Bronchial epithelial cell (primary cell): Measurements from ENCODE around the gene ANTXR1. TPM values are rescaled to one million over a fixed set of nuclear protein-coding genes. Genes with fewer than 3 reads are reported as not detected.

Experiments used
- DNase-seq: peaks from one replicate; pipeline ENCODE4 v3.0.0-alpha.2; 2010; ENCODE audit warnings: low read depth
- FAIRE-seq: peaks from 2 replicates; lab custom pipeline; 2011; peaks lifted over from hg19 to GRCh38; lab: Jason Lieb, UNC
- H3K27me3 ChIP-seq: 2 replicates; pipeline ENCODE4 v1.5.1; 2011; ENCODE audit warnings: low read length; ENCODE audit not compliant: control insufficient read depth, insufficient read depth
- H3K36me3 ChIP-seq: 2 replicates; pipeline ENCODE4 v1.5.1; 2011; ENCODE audit warnings: low read length; ENCODE audit not compliant: control insufficient read depth, insufficient read depth
- H3K4me3 ChIP-seq: 2 replicates; pipeline ENCODE4 v1.5.1; 2011; ENCODE audit warnings: mild to moderate bottlenecking, low read depth, low read length, control low read depth
- total RNA-seq: library from RNA; depleted of rRNA; stranded (reverse); fragments of >200 nt; gene quantifications from 2 replicates; pipeline ENCODE4 v1.2.1, GENCODE V29; 2014
- TF ChIP-seq, protein P1 (sequence below): IDR thresholded peaks from 2 replicates; pipeline ENCODE4 v1.5.1; 2011; ENCODE audit warnings: mild to moderate bottlenecking, moderate library complexity, low read length, control low read depth, inconsistent platforms; ENCODE audit not compliant: insufficient read depth, severe bottlenecking

ANTXR1 gene
- total RNA-seq, 1 donor from 2014 or later: 3.7 TPM

DNA sequence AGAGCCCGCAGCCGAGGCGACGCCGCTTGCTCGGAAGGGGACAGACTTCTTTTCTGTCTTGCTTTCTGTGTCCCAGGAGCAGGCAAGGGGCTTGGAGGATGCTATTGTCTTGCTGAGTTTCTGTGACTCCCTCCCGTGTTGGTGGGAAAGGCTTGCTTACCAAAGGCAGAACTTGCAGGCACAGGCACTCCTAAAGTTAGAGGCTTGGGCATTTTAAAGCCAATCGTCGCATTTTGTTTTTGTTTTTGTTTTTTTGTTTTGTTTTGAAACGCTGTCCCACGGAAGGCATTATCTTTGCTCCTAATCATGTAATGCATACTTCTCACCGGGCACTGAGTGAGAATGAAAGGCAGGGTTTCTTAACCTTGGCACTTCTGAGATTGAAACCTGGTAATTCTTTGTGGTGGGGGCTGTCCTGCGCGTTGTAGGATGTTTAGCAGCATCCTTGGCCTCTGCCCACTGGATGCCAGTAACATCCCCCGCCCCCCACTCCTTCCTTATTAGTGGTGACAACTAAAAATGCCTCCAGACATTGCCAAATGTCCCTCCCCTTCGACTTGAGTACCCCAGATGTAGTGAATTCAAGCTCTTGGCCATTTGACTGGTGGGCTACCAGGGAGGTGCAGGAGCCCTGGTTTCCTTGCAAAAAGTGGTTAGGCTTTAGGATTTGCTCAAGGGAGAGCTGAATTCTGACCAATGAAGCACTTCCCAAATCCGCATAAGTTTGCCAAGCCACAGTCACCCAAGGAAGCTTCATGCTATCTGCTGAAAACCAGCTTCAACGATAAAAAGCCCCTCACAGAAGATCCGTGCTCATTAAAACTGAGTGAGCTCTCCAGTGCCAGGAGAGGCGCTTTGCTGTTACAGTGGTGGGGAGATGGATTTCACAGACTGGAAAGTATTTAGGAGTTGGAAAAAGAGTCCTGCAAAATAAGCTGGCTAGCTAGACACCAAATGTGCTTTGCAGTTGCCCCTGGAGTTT is 1.2 kb downstream of the ANTXR1 start:
- DNase-seq: no peak
- Histone ChIP-seq H3K4me3 (peak overlapping the region; percentile 83), H3K27me3 (no peaks in the 10 kb centered on the region), H3K36me3 (no peaks in the 10 kb centered on the region)
- FAIRE-seq: no peak
- TF ChIP-seq, protein P1, sequence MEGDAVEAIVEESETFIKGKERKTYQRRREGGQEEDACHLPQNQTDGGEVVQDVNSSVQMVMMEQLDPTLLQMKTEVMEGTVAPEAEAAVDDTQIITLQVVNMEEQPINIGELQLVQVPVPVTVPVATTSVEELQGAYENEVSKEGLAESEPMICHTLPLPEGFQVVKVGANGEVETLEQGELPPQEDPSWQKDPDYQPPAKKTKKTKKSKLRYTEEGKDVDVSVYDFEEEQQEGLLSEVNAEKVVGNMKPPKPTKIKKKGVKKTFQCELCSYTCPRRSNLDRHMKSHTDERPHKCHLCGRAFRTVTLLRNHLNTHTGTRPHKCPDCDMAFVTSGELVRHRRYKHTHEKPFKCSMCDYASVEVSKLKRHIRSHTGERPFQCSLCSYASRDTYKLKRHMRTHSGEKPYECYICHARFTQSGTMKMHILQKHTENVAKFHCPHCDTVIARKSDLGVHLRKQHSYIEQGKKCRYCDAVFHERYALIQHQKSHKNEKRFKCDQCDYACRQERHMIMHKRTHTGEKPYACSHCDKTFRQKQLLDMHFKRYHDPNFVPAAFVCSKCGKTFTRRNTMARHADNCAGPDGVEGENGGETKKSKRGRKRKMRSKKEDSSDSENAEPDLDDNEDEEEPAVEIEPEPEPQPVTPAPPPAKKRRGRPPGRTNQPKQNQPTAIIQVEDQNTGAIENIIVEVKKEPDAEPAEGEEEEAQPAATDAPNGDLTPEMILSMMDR: no peak

DNA sequence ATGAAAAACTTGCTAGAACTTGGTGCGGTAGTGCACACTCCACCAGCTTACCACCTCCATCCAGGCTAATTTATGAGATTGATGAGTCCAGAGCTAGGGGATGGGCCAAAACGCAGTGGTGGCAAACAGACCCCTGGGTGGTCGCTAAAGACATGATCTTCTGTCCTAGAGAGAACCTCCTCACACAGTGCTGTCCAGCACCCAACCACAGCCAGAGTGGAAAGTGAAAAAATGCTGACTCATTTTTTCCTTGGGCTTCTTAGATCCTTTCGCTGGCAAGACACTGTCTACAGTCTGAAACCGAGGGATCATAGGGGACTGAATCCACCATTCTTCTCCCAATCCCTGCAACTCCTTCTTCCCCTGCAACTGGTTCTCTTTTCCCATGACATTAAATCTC is 4.1 kb downstream of the ANTXR1 start:
- Histone ChIP-seq H3K36me3 (no peaks in the 10 kb centered on the region), H3K4me3 (no peak overlapping the region), H3K27me3 (no peaks in the 10 kb centered on the region)
- TF ChIP-seq, protein P1: no peak
- no peak for FAIRE-seq
- DNase-seq: no peak

DNA sequence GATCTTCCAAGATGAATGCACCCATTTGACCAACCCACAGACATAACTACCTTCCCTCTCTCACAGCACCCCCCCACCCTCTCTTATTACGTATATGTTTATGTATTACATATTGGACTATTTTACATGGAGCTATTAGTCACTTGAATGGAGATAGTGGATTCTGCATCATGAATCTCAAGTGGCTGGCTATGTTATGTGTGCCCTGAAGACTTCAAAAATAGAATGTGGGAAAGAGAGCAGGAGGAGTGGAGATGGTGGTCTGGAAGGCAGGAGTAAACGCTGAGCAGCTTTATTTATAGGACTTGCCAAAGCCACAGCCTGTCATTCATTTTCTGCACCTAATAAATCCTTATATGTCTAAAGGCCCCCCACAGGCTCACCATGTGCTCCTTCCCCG is 4.9 kb downstream of the ANTXR1 start:
- Histone ChIP-seq H3K36me3 (no peaks in the 10 kb centered on the region), H3K4me3 (no peak overlapping the region), H3K27me3 (no peaks in the 10 kb centered on the region)
- no peak for FAIRE-seq
- TF ChIP-seq, protein P1: no peak
- DNase-seq: no peak

DNA sequence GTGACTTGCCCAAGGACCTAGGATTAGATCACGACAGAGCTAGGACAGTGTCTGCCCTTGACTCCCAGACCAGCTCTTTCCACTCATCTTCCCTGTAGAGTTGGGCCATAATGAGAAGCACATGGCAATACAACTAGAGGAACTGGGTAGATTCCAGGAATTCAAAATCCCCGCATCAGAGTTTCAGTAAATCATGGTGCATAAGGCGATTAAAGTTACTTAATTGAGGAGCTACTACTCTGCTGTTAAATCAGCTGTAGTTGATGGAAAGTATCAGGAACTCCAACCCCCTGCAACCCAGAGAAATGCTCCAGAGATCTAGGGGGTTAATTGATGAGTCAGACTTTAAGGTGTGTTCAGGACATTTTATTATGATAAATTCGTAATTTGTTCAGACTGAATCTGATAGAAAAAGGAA is 5.7 kb downstream of the ANTXR1 start:
- no peak for DNase-seq
- no peak for FAIRE-seq
- no peak overlapping the region for H3K4me3 ChIP-seq
- TF ChIP-seq, protein P1: no peak
- no peaks in the 10 kb centered on the region for H3K36me3 ChIP-seq
- no peaks in the 10 kb centered on the region for H3K27me3 ChIP-seq

DNA sequence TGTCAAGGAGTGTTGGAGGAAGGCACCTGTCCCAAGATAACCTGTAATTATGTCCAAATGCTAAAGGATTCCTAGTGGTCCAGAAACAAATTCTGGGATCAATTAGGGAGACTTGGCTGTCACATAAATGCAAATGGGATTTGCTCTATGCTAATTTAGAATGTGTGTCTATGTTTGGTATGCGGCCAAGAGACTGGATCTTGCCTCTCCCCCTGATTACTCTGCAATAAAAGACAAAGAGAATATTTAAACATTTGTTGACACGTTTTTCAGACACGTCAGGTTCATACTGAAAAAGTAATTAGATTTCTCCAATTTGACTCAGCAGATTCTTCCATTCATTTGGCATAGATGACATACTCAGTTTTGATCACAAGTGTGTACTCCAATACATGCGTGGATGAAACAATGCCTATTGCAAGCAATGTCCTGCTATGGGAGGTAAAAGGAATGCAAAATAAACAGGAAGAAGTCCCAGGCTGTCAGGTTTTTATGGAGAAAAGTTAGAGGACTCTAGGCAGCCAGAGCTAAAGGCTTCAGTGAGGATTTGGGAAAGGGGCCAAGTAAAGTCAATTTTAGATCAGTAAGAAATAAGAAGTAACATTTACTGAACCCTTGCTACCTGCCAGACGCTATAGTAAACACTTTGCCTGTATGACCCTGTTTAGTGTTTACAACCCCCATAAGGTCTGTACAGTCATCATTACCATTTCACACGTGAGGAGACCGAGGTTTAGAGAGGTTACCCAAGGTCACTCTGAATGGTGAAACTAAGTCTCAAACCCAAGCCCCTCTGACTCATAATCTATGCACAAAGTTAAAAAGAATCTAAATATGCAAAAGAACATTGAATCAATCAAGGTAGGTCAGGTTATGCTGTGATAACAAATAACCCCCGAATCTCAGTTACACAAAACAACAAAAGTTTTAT is 7.8 kb downstream of the ANTXR1 start:
- TF ChIP-seq, protein P1: no peak
- FAIRE-seq (no peak), DNase-seq (no peak)
- Histone ChIP-seq H3K4me3 (no peak overlapping the region), H3K27me3 (no peaks in the 10 kb centered on the region), H3K36me3 (no peaks in the 10 kb centered on the region)
